K562 (cell line): ENCODE measurements around the gene MRPL52. TPM values are rescaled to one million over a fixed set of nuclear protein-coding genes. Genes with fewer than 3 reads are reported as not detected.
A peak's percentile ranks its signal among the peaks of the same experiment; 100 is the strongest.

ENCODE experiments used
- ERF ChIP-seq: fragments of 450-650 bp; formaldehyde crosslinking; IDR thresholded peaks from 2 replicates; pipeline ENCODE4 v1.4.0; 2020; ENCODE audit warnings: mild to moderate bottlenecking, mixed read lengths
- HEY1 ChIP-seq: fragments of 250-450 bp; sonication (Bioruptor Pico); IDR thresholded peaks from 2 replicates; pipeline ENCODE4 v1.5.0; 2020; ENCODE audit warnings: mild to moderate bottlenecking, moderate library complexity, borderline replicate concordance
- MAFG ChIP-seq: fragments of 450-650 bp; conservative IDR thresholded peaks from 2 replicates; pipeline ENCODE4 v1.6.1; 2016; ENCODE audit warnings: missing genetic modification characterization, missing compliant biosample characterization
- MBD1 ChIP-seq: fragments of 250-450 bp; sonication (Bioruptor Pico); IDR thresholded peaks from 2 replicates; pipeline ENCODE4 v1.8.0; 2022; ENCODE audit warnings: inconsistent platforms
- MCM7 ChIP-seq, 2 experiments: fragments of 450-650 bp; IDR thresholded peaks; 2 replicates each; pipeline ENCODE4 v1.6.1; 2016 to 2018
- NEUROD1 ChIP-seq: fragments of 150-350 bp; IDR thresholded peaks from 2 replicates; pipeline ENCODE4 v1.6.1; 2014; ENCODE audit warnings: borderline replicate concordance, low read length, low read depth; ENCODE audit not compliant: partially characterized antibody
- RFX7 ChIP-seq: fragments of 250-450 bp; sonication (Bioruptor Pico); IDR thresholded peaks from 2 replicates; pipeline ENCODE4 v1.5.1; 2021; ENCODE audit warnings: mild to moderate bottlenecking
- SRSF3 ChIP-seq: fragments of 200-400 bp; formaldehyde crosslinking; IDR thresholded peaks from 2 replicates; pipeline ENCODE4 v1.6.1; 2016; ENCODE audit warnings: mild to moderate bottlenecking, low read length, moderate library complexity; ENCODE audit not compliant: insufficient read depth
- TBP ChIP-seq: optimal IDR thresholded peaks from 2 replicates; pipeline ENCODE3; 2011; ENCODE audit warnings: low read depth, low read length, improper control_type of control experiment
- ZKSCAN1 ChIP-seq: fragments of 150-350 bp; IDR thresholded peaks from 2 replicates; pipeline ENCODE4 v1.6.1; 2016; ENCODE audit warnings: low read depth, low read length
- ZNF311 ChIP-seq: fragments of 250-450 bp; sonication (Bioruptor Pico); IDR thresholded peaks from 2 replicates; pipeline ENCODE4 v1.4.0; 2020; ENCODE audit warnings: mild to moderate bottlenecking, moderate library complexity
- ZNF384 ChIP-seq: IDR thresholded peaks from 2 replicates; pipeline ENCODE4 v1.6.1; 2012; ENCODE audit warnings: low read depth, low read length, improper control_type of control experiment
- polyA plus RNA-seq, 8 experiments: library from polyadenylated mRNA; depleted of rRNA in 4 of 8; stranded (reverse) in 5 of 8; unstranded in 3 of 8; fragments of >200 nt; fragmentation: Nextera tagmentation in 2 of 8; fragmentation: Illumina TruSeq in 1 of 8; extraction: Ambion mirVana in 2 of 8; extraction: Trizol in 1 of 8; gene quantifications; 2 replicates each; pipeline versions ENCODE4 v1.2.1 to v1.2.3, GENCODE V29; 2011 to 2014; ENCODE audit warnings: inconsistent platforms in 1 of 8, missing spikeins in 1 of 8
- total RNA-seq, 7 experiments: library from RNA; depleted of rRNA in 6 of 7; stranded (reverse); fragments of >200 nt in 6 of 7; fragmentation: Illumina TruSeq in 2 of 7; extraction: Trizol in 2 of 7; gene quantifications; 2 replicates each; pipeline versions ENCODE4 v1.2.1 to v1.2.3, GENCODE V29; 2011 to 2021; ENCODE audit warnings: low replicate concordance in 1 of 7
- TF ChIP-seq, protein P1 (sequence below): fragments of 450-650 bp; IDR thresholded peaks from 2 replicates; pipeline ENCODE4 v1.6.1; 2016; ENCODE audit warnings: mild to moderate bottlenecking, moderate library complexity

MRPL52 gene
- total and polyA plus RNA-seq, 9 of the 15 experiments (the other 6 are each of a cell fraction or from before 2014, with no cell fraction given), result 56.5 to 213 (median 168) TPM

- TF ChIP-seq MBD1 (CRISPR knock-in tag) (no peak), HEY1 (no peak), MAFG (tag) (no peak), SRSF3 (0 out of 2 replicates have a peak, but pooled peaks have one; percentile 81), TBP (peak; percentile 13), ZNF311 (CRISPR knock-in tag) (no peak), NEUROD1 (peak; percentile 35), ZNF384 (no peak), MCM7 (IDR thresholded peaks at IDR 0.05) (no peak), ERF (CRISPR knock-in tag) (no peak), ZKSCAN1 (peak; percentile 17; the same call in 1 of the 2 replicates), RFX7 (CRISPR knock-in tag) (no peak)
- TF ChIP-seq, protein P1, sequence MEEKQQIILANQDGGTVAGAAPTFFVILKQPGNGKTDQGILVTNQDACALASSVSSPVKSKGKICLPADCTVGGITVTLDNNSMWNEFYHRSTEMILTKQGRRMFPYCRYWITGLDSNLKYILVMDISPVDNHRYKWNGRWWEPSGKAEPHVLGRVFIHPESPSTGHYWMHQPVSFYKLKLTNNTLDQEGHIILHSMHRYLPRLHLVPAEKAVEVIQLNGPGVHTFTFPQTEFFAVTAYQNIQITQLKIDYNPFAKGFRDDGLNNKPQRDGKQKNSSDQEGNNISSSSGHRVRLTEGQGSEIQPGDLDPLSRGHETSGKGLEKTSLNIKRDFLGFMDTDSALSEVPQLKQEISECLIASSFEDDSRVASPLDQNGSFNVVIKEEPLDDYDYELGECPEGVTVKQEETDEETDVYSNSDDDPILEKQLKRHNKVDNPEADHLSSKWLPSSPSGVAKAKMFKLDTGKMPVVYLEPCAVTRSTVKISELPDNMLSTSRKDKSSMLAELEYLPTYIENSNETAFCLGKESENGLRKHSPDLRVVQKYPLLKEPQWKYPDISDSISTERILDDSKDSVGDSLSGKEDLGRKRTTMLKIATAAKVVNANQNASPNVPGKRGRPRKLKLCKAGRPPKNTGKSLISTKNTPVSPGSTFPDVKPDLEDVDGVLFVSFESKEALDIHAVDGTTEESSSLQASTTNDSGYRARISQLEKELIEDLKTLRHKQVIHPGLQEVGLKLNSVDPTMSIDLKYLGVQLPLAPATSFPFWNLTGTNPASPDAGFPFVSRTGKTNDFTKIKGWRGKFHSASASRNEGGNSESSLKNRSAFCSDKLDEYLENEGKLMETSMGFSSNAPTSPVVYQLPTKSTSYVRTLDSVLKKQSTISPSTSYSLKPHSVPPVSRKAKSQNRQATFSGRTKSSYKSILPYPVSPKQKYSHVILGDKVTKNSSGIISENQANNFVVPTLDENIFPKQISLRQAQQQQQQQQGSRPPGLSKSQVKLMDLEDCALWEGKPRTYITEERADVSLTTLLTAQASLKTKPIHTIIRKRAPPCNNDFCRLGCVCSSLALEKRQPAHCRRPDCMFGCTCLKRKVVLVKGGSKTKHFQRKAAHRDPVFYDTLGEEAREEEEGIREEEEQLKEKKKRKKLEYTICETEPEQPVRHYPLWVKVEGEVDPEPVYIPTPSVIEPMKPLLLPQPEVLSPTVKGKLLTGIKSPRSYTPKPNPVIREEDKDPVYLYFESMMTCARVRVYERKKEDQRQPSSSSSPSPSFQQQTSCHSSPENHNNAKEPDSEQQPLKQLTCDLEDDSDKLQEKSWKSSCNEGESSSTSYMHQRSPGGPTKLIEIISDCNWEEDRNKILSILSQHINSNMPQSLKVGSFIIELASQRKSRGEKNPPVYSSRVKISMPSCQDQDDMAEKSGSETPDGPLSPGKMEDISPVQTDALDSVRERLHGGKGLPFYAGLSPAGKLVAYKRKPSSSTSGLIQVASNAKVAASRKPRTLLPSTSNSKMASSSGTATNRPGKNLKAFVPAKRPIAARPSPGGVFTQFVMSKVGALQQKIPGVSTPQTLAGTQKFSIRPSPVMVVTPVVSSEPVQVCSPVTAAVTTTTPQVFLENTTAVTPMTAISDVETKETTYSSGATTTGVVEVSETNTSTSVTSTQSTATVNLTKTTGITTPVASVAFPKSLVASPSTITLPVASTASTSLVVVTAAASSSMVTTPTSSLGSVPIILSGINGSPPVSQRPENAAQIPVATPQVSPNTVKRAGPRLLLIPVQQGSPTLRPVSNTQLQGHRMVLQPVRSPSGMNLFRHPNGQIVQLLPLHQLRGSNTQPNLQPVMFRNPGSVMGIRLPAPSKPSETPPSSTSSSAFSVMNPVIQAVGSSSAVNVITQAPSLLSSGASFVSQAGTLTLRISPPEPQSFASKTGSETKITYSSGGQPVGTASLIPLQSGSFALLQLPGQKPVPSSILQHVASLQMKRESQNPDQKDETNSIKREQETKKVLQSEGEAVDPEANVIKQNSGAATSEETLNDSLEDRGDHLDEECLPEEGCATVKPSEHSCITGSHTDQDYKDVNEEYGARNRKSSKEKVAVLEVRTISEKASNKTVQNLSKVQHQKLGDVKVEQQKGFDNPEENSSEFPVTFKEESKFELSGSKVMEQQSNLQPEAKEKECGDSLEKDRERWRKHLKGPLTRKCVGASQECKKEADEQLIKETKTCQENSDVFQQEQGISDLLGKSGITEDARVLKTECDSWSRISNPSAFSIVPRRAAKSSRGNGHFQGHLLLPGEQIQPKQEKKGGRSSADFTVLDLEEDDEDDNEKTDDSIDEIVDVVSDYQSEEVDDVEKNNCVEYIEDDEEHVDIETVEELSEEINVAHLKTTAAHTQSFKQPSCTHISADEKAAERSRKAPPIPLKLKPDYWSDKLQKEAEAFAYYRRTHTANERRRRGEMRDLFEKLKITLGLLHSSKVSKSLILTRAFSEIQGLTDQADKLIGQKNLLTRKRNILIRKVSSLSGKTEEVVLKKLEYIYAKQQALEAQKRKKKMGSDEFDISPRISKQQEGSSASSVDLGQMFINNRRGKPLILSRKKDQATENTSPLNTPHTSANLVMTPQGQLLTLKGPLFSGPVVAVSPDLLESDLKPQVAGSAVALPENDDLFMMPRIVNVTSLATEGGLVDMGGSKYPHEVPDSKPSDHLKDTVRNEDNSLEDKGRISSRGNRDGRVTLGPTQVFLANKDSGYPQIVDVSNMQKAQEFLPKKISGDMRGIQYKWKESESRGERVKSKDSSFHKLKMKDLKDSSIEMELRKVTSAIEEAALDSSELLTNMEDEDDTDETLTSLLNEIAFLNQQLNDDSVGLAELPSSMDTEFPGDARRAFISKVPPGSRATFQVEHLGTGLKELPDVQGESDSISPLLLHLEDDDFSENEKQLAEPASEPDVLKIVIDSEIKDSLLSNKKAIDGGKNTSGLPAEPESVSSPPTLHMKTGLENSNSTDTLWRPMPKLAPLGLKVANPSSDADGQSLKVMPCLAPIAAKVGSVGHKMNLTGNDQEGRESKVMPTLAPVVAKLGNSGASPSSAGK, result no peak; the same call in 1 of the 2 replicates
Measured at GRCh38 chr14:22852940-22853767, 23.5 kb downstream of the MRPL52 start (continued).
